Stimulated activated CD8-positive, alpha-beta memory T cell treated with anti-CD3 and anti-CD28 coated beads, Interleukin-2, amount 100 ng/mL, for 1 hour (primary cell): ENCODE measurements around the gene MARCHF2.
A peak's percentile ranks its signal among the peaks of the same experiment; 100 is the strongest.
"Not testable (repeated sequence)": the region's sequence is repeated elsewhere in the genome, so short reads cannot be mapped to it uniquely, and the experiment has no call there.

Experiments used
- DNase-seq, 2 donors: peaks; one replicate each; pipeline ENCODE4 v3.0.0-alpha.2; 2020; ENCODE audit warnings: low read depth in 2 of 2

The MARCHF2 gene, protein sequence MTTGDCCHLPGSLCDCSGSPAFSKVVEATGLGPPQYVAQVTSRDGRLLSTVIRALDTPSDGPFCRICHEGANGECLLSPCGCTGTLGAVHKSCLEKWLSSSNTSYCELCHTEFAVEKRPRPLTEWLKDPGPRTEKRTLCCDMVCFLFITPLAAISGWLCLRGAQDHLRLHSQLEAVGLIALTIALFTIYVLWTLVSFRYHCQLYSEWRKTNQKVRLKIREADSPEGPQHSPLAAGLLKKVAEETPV

DNA sequence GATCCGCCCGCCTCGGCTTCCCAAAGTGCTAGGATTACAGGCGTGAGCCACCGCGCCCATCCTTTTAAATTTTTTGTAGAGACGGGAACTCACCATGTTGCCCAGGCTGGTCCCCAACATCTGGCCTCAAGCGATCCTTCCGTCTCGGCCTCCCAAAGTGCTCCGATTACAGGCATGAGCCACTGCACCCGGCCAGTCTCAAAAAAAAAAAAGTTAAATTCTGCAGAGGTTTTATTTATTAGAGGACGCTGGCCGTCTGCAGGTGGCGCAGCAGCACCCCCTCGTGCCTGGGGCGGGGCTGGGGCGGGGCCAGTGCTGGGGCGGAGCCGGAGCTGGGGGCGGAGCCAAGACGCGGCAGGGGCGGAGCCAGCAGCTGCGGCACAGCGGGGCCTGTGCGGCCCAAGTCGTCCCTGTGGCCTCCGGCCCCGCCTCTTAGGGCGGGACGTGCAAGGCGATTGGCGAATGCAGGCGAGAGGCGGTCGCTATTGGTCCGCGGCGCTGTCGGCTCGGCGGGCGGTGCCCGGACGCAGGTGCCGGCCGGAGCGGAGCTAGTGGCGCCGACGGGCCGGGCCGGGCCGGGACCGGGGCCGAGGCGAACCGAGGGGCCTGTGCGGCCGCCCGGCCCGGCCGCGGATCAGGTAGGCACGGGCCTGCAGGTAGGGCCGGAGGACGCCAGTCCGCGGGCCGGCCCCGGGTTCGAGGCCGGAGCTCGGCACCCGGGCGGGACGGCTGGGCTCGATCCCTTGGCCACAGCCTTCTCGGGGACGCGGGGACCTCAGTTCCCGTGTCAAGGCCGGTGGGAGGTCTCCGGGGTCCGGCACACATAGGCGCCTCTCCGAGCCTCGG, at the start of gene MARCHF2:
Gene MARCHF2, plus strand, starts transcription at position 523 of the 846 bp plus-strand sequence. CDS start 8,536 bp downstream, outside the sequence.
- peak; percentile 91 to 95 for DNase-seq

DNA sequence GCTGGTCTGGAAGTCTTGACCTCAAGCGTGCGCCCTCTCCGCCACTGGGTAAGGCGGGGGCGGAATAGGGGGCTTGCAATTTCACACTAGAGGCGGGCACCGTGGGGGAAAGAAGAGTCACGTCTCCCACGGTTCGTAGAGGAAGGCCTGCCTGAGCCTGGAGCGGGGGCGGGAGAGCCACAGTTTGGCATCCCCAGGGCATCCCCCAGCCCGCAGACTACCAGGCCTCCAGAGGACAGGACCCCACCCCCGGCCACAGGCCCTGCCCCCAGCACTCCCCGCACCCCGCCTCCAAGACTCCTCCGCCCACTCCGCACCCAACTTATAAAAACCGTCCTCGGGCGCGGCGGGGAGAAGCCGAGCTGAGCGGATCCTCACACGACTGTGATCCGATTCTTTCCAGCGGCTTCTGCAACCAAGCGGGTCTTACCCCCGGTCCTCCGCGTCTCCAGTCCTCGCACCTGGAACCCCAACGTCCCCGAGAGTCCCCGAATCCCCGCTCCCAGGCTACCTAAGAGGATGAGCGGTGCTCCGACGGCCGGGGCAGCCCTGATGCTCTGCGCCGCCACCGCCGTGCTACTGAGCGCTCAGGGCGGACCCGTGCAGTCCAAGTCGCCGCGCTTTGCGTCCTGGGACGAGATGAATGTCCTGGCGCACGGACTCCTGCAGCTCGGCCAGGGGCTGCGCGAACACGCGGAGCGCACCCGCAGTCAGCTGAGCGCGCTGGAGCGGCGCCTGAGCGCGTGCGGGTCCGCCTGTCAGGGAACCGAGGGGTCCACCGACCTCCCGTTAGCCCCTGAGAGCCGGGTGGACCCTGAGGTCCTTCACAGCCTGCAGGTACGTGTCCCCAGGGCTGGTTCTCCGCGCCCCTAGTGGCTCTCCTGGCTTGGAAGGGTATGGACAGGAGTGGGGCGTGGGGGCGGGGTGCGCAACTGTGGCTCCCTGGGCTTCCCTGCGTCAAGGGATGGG, 49.0 kb upstream of the MARCHF2 start, which contains the start of gene ANGPTL4:
Gene ANGPTL4, plus strand, starts transcription at position 353 of the 969 bp plus-strand sequence. Its CDS starts 167 bp downstream, at position 520.
- peak in 1 of 2 donors; percentile 20 for DNase-seq

DNA sequence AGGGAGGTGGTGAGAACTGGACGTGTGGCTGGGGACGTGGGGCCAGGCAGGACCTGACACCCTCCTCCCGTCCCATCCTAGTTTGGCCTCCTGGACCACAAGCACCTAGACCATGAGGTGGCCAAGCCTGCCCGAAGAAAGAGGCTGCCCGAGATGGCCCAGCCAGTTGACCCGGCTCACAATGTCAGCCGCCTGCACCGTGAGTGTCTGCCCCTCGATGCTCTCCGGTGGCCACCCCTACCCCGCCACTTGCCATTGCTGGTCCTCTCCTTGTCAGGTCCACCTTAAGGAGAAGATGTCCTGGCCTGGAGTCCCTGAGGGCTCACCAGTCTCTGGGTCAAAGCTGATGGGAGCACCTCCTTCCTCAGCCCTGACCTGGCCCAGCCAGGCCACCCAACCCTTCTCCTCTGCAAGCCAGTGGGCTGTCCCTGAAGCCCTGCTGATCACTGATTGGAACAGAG, 47.0 kb upstream of the MARCHF2 start:
- no peak for DNase-seq

DNA sequence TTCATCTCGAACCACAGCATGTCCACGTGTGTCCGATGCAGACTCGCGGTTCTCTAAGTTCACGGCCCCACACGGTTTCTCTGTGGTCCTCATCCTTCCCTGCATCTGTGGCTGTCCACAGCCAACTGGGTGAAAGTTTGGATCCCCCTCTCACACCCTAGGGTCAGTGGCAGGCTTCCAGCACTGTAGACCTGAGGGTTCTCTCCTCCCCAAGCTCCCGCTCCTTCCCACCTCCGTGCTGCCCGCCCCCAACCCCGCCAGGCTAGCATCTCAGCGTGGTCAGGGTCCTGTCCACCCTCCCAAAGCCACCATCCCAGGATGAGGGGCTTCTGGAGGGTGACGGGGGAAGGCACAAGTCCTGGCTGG, 46.2 kb upstream of the MARCHF2 start:
- DNase-seq, result no peak

DNA sequence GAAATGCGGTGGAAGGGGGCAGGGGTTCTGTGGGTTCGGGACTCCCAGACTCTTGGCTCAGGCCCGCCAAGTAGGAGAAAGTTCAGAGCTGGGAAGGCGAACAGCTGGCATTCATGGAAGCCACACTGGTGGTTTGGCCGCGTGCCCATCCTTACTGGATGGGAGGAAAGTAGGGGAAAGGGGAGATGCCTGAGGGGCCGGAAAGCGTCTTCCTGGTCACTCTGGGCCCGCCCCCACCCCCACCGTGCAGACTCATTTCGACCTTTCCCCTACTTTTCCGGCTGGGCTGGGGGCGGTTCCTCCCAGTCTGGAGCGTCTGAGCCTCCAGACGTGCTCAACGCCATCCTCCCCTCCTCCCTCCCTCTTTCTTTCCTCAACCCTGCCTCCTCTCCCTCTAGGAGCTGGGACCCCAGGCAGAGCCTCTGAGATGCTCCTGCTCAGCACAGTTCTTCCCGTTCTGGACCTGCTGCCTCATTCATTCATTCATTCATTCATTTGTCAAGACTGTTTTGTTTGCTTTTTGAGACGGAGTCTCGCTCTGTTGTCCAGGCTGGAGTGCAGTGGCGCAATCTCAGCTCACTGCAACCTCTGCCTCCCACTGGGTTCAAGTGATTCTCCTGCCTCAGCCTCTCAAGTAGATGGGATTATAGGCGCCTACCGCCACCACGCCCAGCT, 45.6 kb upstream of the MARCHF2 start:
- DNase-seq, result no peak

DNA sequence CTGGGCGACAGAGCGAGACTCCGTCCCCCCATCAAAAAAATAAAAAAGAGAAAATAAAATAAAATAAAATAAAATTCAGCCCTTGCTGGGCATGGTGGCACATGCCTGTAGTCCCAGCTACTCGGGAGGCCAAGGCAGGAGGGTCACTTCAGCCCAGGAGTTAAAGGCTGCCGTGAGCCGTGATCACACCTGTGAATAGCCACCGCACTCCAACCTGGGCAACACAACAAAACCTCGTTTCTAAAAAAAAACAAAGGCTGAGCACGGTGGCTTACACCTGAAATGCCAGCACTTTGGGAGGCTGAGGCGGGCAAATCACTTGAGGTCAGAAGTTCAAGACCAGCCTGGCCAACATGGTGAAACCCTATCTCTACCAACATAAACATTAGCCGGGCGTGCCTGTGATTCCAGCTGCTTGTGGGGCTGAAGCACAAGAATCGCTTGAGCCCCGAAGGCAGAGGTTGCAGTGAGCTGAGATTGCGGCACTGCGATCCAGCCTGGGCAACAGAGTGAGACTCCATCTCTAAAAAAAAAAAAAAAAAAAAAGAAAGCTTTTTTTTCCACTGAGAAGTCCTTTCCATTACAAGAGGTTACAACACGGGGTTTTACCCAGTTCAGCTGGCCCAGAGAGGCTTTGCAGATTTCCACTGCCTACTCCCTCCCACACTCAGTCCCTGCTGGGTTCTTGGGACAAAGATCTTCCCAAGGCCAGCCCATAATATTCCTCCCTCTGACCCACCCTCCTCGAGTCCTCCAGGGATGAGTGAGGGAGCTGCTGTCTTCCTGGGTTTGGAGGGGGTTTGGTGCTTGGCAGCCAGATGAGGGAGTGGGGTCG, 42.7 kb upstream of the MARCHF2 start:
- DNase-seq, result no peak

DNA sequence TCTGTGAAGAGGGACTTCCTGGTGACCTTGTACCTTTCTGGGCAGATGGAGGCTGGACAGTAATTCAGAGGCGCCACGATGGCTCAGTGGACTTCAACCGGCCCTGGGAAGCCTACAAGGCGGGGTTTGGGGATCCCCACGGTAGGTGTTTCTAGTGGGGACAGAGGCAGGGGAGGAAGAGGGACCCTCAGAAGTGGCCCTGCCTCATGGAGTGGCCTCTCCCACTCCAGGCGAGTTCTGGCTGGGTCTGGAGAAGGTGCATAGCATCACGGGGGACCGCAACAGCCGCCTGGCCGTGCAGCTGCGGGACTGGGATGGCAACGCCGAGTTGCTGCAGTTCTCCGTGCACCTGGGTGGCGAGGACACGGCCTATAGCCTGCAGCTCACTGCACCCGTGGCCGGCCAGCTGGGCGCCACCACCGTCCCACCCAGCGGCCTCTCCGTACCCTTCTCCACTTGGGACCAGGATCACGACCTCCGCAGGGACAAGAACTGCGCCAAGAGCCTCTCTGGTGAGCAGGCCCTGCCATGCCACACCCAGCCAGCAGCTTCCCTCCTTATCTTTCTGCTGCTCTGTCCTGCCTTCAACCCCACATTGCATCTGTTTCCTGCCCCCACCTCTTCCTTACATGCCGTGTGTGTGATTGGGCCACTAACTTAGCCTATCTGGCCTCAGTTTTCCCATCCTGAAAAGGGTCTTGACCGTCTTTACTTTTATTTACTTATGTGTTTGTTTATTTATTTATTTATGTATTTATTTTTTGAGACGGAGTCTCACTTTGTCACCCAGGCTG, 41.9 kb upstream of the MARCHF2 start:
- DNase-seq, result no peak

DNA sequence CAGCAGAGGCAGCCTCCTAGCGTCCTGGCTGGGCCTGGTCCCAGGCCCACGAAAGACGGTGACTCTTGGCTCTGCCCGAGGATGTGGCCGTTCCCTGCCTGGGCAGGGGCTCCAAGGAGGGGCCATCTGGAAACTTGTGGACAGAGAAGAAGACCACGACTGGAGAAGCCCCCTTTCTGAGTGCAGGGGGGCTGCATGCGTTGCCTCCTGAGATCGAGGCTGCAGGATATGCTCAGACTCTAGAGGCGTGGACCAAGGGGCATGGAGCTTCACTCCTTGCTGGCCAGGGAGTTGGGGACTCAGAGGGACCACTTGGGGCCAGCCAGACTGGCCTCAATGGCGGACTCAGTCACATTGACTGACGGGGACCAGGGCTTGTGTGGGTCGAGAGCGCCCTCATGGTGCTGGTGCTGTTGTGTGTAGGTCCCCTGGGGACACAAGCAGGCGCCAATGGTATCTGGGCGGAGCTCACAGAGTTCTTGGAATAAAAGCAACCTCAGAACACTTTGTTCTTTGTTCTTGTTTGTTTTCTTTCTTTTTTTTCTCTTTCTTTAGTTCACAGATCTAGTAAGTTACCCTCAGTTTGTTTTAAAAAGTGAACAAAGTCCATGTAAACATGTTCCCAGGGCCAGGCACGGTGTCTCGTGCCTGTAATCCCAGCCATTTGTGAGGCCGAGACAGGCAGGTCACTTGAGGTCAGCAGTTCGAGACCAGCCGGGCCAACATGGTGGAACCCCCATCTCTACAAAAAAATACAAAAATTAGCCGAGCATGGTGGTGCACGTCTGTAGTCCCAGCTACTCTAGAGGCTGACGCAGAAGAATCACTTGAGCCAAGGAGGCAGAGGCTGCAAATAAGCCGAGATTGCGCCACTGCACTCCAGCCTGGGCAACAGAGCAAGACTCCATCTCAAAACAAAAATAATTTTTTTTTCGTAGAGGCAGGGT, 39.0 kb upstream of the MARCHF2 start:
- no peak for DNase-seq

DNA sequence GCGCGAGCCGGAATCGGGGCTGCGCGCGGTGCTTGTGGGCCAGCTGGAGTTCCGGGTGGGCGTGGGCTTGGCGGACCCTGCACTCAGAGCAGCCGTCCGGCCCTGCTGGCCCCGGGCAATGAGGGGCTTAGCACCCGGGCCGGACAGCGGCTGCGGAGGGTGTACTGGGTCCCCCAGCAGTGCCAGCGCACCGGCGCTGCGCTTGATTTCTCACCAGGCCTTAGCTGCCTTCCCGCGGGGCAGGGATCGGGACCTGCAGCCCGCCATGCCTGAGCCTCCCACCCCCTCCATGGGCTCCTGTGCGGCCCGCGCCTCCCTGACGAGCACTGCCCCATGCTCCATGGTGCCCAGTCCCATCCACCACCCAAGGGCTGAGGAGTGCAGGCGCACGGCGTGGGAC, 37.3 kb upstream of the MARCHF2 start:
- not testable (repeated sequence) for DNase-seq

DNA sequence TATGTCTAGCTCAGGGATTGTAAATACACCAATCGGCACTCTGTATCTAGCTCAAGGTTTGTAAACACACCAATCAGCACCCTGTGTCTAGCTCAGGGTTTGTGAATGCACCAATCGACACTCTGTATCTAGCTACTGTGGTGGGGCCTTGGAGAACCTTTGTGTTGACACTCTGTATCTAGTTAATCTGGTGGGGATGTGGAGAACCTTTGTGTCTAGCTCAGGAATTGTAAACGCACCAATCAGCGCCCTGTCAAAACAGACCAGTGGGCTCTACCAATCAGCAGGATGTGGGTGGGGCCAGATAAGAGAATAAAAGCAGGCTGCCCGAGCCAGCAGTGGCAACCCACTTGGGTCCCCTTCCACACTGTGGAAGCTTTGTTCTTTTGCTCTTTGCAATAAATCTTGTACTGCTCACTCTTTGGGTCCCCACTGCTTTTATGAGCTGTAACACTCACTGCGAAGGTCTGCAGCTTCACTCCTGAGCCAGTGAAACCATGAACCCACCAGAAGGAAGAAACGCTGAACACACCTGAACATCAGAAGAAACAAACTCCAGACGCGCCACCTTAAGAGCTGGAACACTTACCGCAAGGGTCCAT, 36.6 kb upstream of the MARCHF2 start:
- not testable (repeated sequence) for DNase-seq

DNA sequence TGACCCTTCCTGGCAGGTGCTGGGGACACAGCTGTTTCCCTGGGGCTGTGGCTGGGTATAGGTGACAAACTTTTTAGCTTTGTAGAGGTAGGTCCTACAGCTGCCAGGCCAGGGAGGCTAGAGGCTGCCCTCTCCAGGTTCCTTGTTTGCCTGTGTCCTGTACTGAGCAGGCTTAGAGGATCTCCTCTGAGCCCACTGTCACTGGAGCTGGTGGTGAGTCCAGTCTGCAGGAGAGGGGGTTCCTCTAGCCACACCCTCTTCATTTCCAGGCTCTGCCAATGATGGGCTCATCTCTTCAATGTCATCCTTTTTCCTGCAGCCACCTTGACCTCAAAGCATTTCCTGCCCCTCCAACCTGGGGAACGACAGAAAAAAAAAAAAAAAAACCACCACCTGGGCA, 35.5 kb upstream of the MARCHF2 start:
- DNase-seq, result no peak

DNA sequence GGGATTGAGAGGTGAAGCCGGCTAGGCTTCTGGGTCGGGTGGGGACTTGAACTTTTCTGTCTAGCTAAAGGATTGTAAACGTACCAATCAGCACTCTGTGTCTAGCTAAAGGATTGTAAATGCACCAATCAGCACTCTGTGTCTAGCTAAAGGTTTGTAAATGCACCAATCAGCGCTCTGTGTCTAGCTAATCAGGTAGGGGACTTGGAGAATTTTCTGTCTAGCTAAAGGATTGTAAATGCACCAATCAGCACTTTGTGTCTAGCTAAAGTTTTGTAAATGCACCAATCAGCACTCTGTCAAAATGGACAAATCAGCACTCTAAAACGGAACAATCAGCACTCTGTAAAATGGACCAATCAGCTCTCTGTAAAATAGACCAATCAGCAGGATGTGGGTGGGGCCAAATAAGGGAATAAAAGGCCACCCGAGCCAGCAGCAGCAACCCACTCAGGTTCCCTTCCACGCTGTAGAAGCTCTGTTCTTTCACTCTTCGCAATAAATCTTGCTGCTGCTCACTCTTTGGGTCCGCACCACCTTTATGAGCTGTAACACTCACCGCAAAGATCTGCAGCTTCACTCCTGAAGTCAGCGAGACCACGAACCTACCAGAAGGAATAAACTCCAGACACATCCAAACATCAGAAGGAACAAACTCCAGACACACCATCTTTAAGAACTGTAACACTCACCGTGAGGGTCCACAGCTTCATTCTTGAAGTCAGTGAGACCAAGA, 33.8 kb upstream of the MARCHF2 start:
- DNase-seq, result not testable (repeated sequence)

DNA sequence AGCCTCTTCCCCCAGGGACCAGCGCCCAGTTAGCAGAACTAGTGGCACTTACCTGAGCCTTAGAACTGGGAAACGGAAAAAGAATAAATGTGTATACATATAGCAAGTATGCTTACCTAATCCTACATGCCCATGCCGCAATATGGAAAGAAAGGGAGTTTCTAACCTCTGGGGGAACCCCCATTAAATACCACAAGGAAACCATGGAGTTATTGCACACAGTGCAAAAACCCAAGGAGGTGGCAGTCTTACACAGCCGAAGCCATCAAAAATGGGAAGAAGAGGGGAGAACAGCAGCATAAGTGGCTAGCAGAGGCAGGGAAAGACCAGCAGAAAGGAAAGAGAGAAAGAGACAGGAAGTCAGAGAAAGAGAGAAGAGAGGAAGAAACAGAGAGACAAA, 28.5 kb upstream of the MARCHF2 start:
- DNase-seq, result not testable (repeated sequence)

DNA sequence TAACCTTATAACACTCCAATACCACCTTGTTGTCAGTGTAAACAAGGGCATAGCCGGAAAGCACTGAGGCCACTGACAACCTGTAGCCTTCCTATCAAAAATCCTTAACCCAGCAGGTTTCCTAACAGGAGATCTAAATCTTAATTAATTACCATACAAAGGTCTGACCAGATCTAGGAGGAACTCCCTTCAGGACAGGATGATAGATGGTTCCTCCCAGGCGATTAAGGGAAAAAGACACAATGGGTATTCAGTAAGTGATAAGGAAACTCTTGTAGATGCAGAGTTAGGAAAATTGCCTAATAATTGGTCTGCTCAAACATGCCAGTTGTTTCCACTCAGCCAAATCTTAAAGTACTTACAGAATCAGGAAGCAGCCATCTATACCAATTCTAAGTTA, 28.0 kb upstream of the MARCHF2 start:
- not testable (repeated sequence) for DNase-seq

DNA sequence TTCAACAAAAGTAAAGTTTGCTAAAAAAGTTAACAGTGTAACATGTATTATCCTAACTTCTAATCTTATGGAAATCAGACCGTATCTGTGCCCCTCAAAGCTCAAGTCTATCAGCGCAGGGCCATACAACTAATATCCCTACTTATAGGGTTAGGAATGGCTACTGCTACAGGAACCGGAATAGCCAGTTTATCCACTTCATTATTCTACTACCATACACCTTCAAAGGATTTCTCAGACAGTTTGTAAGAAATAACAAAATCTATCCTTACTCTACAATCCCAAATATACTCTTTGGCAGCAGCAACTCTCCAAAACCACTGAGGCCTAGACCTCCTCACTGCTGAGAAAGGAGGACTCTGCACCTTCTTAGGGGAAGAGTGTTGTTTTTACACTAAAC, 27.5 kb upstream of the MARCHF2 start:
- not testable (repeated sequence) for DNase-seq

DNA sequence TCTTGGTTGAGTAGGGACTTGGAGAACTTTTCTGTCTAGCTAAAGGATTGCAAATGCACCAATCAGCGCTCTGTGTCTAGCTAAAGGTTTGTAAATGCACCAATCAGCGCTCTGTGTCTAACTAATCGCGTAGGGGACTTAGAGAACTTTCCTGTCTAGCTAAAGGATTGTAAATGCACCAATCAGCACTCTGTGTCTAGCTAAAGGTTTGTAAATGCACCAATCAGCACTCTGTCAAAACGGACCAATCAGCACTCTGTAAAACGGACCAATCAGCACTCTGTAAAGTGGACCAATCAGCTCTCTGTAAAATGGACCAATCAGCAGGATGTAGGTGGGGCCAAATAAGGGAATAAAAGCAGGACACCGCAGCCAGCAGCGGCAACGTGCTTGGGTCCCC, 26.7 kb upstream of the MARCHF2 start:
- not testable (repeated sequence) for DNase-seq

DNA sequence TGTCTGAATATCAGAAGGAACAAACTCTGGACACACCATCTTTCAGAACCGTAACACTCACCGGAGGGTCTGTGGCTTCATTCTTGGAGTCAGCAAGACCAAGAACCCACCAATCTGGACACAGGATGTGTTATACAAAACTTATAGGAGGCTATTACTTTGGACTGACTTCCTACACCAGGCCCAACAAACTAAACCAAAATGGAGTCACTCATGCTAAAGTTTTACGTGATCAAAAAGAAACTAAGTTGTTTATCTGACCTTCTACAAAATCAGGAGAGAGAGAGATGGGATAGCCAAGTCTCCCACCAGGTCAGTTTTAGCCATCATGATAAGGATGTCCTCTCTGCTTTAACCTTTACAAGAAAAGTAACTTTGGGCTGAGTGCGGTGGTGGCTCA, 26.1 kb upstream of the MARCHF2 start:
- DNase-seq, result no peak
